B cell (primary cell): Measurements from ENCODE around the gene CDT1. TPM values are rescaled to one million over a fixed set of nuclear protein-coding genes. Genes with fewer than 3 reads are reported as not detected.

Experiments used
- ATAC-seq: fragments of 200-7000 bp; cut with Tn5 transposase; one replicate; pipeline ENCODE4 v1.10.0; 2021; ENCODE audit warnings: low read depth, mild to moderate bottlenecking, moderate number of reproducible peaks, moderate library complexity
- CTCF ChIA-PET: fragments of 350-600 bp; sonication (Branson Sonifier 250); formaldehyde crosslinking; loops from one replicate; lab custom pipeline; 2021; ENCODE audit warnings: antibody characterized with exemption, inconsistent platforms; lab: Charles Lee
- POLR2A ChIA-PET: fragments of 350-600 bp; sonication (Branson Sonifier 250); formaldehyde crosslinking; loops from one replicate; lab custom pipeline; 2021; ENCODE audit warnings: antibody characterized with exemption; lab: Charles Lee
- DNase-seq: peaks from one replicate; pipeline ENCODE4 v3.0.0; 2013
- H2AFZ ChIP-seq: 2 replicates; pipeline ENCODE4 v1.6.1; 2012; ENCODE audit warnings: mild to moderate bottlenecking, low read depth, low read length; ENCODE audit not compliant: insufficient read depth, poor library complexity, severe bottlenecking
- H3K27ac ChIP-seq, 2 donors: 1 replicate in 1 of 2; 2 replicates in 1 of 2; pipeline ENCODE4 v1.5.1; 2012 to 2013; ENCODE audit warnings: low read length in 2 of 2, mild to moderate bottlenecking in 2 of 2, moderate library complexity in 1 of 2
- H3K27me3 ChIP-seq, 4 experiments: fragments of 200-600 bp in 1 of 4; sonication (generic) in 1 of 4; replicated peaks in 1 of 4; 1 replicate in 2 of 4; 2 replicates in 2 of 4; pipeline versions ENCODE4 v1.6.1 to v1.7.0; 2013 to 2016; ENCODE audit warnings: low read length in 3 of 4, mild to moderate bottlenecking in 2 of 4, mixed read lengths in 1 of 4, moderate library complexity in 1 of 4; ENCODE audit not compliant: insufficient read depth in 4 of 4, control insufficient read depth in 3 of 4; ENCODE audit errors: control extremely low read depth in 1 of 4
- H3K36me3 ChIP-seq, 2 experiments: replicated peaks in 1 of 2; 1 replicate in 1 of 2; 2 replicates in 1 of 2; pipeline versions ENCODE4 v1.6.1 to v1.7.1; 2013; ENCODE audit warnings: low read length in 1 of 2; ENCODE audit not compliant: insufficient read depth in 2 of 2, control insufficient read depth in 1 of 2; ENCODE audit errors: control extremely low read depth in 1 of 2, extremely low read depth in 1 of 2
- H3K4me1 ChIP-seq, 2 donors: fragments of 200-600 bp in 1 of 2; sonication (generic) in 1 of 2; 1 replicate in 1 of 2; 2 replicates in 1 of 2; pipeline versions ENCODE4 v1.5.1 to v1.6.1; 2013 to 2017; ENCODE audit warnings: low read length in 2 of 2; ENCODE audit not compliant: control insufficient read depth in 2 of 2, insufficient read depth in 2 of 2
- H3K4me2 ChIP-seq: replicated peaks from 2 replicates; pipeline ENCODE3; 2012; ENCODE audit warnings: mild to moderate bottlenecking, low read depth, low read length; ENCODE audit not compliant: poor library complexity, severe bottlenecking
- H3K4me3 ChIP-seq, 5 experiments: fragments of 200-600 bp in 1 of 5; sonication (generic) in 1 of 5; 1 replicate in 3 of 5; 2 replicates in 2 of 5; pipeline versions ENCODE4 v1.5.1 to v1.7.0; 2011 to 2016; ENCODE audit warnings: low read length in 4 of 5, mild to moderate bottlenecking in 4 of 5, low read depth in 2 of 5, control low read depth in 1 of 5, moderate library complexity in 1 of 5; ENCODE audit not compliant: insufficient read depth in 1 of 5; ENCODE audit errors: control extremely low read depth in 1 of 5, extremely low read depth in 1 of 5
- H3K79me2 ChIP-seq: fragments of 200-600 bp; sonication (generic); one replicate; pipeline ENCODE4 v1.6.0; 2016; ENCODE audit warnings: low read length; ENCODE audit not compliant: control insufficient read depth, insufficient read depth
- H3K9ac ChIP-seq: fragments of 200-600 bp; sonication (generic); 2 replicates; pipeline ENCODE4 v1.6.1; 2017; ENCODE audit warnings: mild to moderate bottlenecking, low read length, moderate library complexity
- H3K9me3 ChIP-seq, 3 donors: one replicate each; pipeline versions ENCODE4 v1.6.1 to v1.7.1; 2013; ENCODE audit warnings: low read length in 2 of 3; ENCODE audit not compliant: control insufficient read depth in 2 of 3, insufficient read depth in 1 of 3; ENCODE audit errors: control extremely low read depth in 1 of 3
- H4K20me1 ChIP-seq: 2 replicates; pipeline ENCODE4 v1.6.0; 2012; ENCODE audit warnings: mild to moderate bottlenecking, low read length; ENCODE audit not compliant: insufficient read depth, control insufficient read depth, poor library complexity, severe bottlenecking
- H3K27ac Mint-ChIP-seq: one replicate; pipeline ENCODE4 v1.8.0; 2021; ENCODE audit warnings: mixed read lengths
- H3K27me3 Mint-ChIP-seq: one replicate; pipeline ENCODE4 v1.8.0; 2021; ENCODE audit warnings: mixed read lengths
- H3K4me1 Mint-ChIP-seq: one replicate; pipeline ENCODE4 v1.8.0; 2021; ENCODE audit warnings: mixed read lengths
- H3K4me3 Mint-ChIP-seq: one replicate; pipeline ENCODE4 v1.8.0; 2021; ENCODE audit warnings: mixed read lengths
- H3K9me3 Mint-ChIP-seq: one replicate; pipeline ENCODE4 v1.8.0; 2022; ENCODE audit warnings: mixed read lengths; ENCODE audit not compliant: insufficient read depth
- CTCF ChIP-seq: fragments of 200-600 bp; IDR thresholded peaks from one replicate; pipeline ENCODE4 v1.8.0; 2022; ENCODE audit warnings: antibody characterized with exemption, mild to moderate bottlenecking
- EZH2 ChIP-seq: IDR thresholded peaks from 2 replicates; pipeline ENCODE4 v1.6.1; 2012; ENCODE audit warnings: borderline replicate concordance, low read depth, mild to moderate bottlenecking, moderate library complexity, low read length; ENCODE audit not compliant: insufficient read depth, poor library complexity, severe bottlenecking
- WGBS: methylation state at CpG from one replicate; pipeline ENCODE4 v1.1.5; 2013; ENCODE audit warnings: missing lambda C conversion rate; ENCODE audit not compliant: insufficient coverage; 5-methylcytosine and 5-hydroxymethylcytosine counted together
- intact Hi-C: fragments of 100-400 bp; cut with micrococcal nuclease; formaldehyde crosslinking; loops from one replicate; pipeline ENCODE4 v1.10.0; 2022
- polyA plus RNA-seq: library from polyadenylated mRNA; depleted of rRNA; stranded (reverse); fragments of >200 nt; gene quantifications from 2 replicates; pipeline ENCODE4 v1.2.3, GENCODE V29; 2012
- total RNA-seq, 2 donors: library from RNA; stranded (reverse); fragments of 120-200 nt in 1 of 2; gene quantifications; 1 replicate in 1 of 2; 2 replicates in 1 of 2; pipeline versions ENCODE4 v1.2.3 to v1.2.4, GENCODE V29; 2013 to 2022

CDT1 gene
- total and polyA plus RNA-seq, 2 donors (not counting 1 experiment from before 2014, with no cell fraction given): 0.27 to 0.36 TPM

DNA sequence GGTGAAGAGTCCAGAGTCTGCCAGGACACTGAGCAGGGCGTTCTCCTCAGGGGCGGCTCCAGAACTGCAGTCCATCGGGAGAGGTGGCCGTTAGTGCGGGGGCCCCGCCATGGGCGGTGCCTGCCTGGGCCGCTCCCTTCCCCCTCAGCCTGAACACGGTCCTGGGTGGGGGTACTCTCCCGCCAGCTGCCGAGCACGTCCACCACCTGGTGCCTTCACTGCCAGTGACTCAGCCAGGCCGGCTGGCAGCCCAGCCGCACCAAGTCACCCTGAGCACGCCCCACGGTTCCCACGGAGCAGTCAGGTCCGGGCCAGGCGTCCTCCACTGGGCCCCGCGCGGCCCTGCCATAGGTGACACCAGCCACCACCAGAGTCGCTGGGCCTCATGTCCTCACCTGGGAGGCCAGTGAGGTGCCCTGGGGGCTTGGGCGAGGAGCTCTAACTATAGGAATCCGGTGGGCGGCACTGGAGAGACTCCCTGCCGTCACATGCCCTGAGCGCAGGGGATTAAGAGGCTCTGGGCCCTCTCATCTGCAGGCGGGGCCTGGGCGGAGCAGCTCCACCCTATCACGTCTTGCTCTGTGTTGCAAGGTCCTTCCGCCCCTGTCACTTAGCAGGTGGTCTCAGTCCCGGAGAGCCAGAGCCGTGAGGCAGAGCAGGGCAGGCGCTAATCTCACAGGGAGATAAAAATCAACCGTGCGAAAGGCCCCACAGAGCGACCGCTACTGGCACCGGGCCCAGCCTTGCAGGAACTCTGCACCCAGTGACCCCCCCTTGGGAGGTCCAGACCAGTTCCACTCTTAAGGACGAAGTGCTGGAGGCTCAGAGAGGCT, 32.9 kb upstream of the CDT1 start:
- WGBS: 32% methylated on average over 41 of the region's 41 CpGs
- Mint-ChIP-seq H3K4me1 (peaks cover 53% of the 10 kb centered on the region), H3K4me3 (peak overlapping the region; percentile 65), H3K27ac (peak overlapping the region; percentile 84), H3K27me3 (no peaks in the 10 kb centered on the region), H3K9me3 (no peaks in the 10 kb centered on the region)
- H3K36me3 ChIP-seq: no peaks in the 10 kb centered on the region
- POLR2A ChIA-PET: interaction anchor here (0.6 to 1.5 kb wide), 4 partner anchors 10 to 25 kb away, joined by 3 to 7 read pairs (median 4); partner anchors contain the start of gene PIEZO1
- H3K4me1 ChIP-seq: peaks cover 52 to 69% of the 10 kb centered on the region in 2 donors
- H4K20me1 ChIP-seq: peaks cover 97% of the 10 kb centered on the region
- peaks cover 98% of the 10 kb centered on the region for H3K79me2 ChIP-seq
- TF ChIP-seq CTCF (no peak), EZH2 (no peak)
- intact Hi-C loops: loop anchor here (2.0 kb wide), 1 partner anchor 26 kb away; no protein-coding TSS in a partner anchor
- H3K4me3 ChIP-seq: peak overlapping the region in 2 of 5 experiments; percentile 4 to 11
- DNase-seq: peak; percentile 70
- H3K9ac ChIP-seq: peak overlapping the region; percentile 28
- CTCF ChIA-PET: interaction anchor here (3.7 to 8.4 kb wide), 2 partner anchors 11 to 33 kb away, joined by 14 to 68 read pairs; partner anchors contain the start of gene PIEZO1
- no peaks in the 10 kb centered on the region for H3K27me3 ChIP-seq
- H3K27ac ChIP-seq: peak overlapping the region; percentile 24 to 43
- H3K4me2 ChIP-seq: peak overlapping the region; percentile 74
- ATAC-seq: peak; percentile 42
- peak overlapping the region; percentile 11 for H2AFZ ChIP-seq
- no peaks in the 10 kb centered on the region for H3K9me3 ChIP-seq
